Heart left ventricle (tissue), 16 donors: ENCODE results near the gene BLCAP. TPM values are rescaled to one million over a fixed set of nuclear protein-coding genes. Genes with fewer than 3 reads are reported as not detected.

Experiments
- ATAC-seq, 4 donors: fragments of 200-7000 bp; cut with Tn5 transposase; one replicate each; pipeline ENCODE4 v1.9.1; 2020 to 2022; ENCODE audit warnings: moderate library complexity in 4 of 4, mild to moderate bottlenecking in 3 of 4, moderate number of reproducible peaks in 1 of 4
- DNase-seq, 5 donors: peaks; one replicate each; pipeline ENCODE4 v3.0.0-alpha.2; 2020
- H3K27ac ChIP-seq, 12 donors: fragments of 200-600 bp; sonication (generic) in 4 of 12; one replicate each; pipeline versions ENCODE4 v1.5.0 to v1.8.0; 2016 to 2022; ENCODE audit warnings: mild to moderate bottlenecking in 2 of 12
- H3K27me3 ChIP-seq, 9 donors: fragments of 200-600 bp; sonication (generic) in 2 of 9; one replicate each; pipeline versions ENCODE4 v1.5.1 to v1.8.0; 2016 to 2022; ENCODE audit warnings: mild to moderate bottlenecking in 3 of 9
- H3K36me3 ChIP-seq, 9 donors: fragments of 200-600 bp; sonication (generic) in 2 of 9; one replicate each; pipeline versions ENCODE4 v1.5.0 to v1.8.0; 2018 to 2022; ENCODE audit warnings: mild to moderate bottlenecking in 2 of 9
- H3K4me1 ChIP-seq, 12 donors: fragments of 200-600 bp; sonication (generic) in 4 of 12; one replicate each; pipeline versions ENCODE4 v1.5.0 to v1.8.0; 2016 to 2022; ENCODE audit warnings: mild to moderate bottlenecking in 3 of 12
- H3K4me3 ChIP-seq, 12 donors: fragments of 200-600 bp; sonication (generic) in 4 of 12; one replicate each; pipeline versions ENCODE4 v1.5.0 to v1.8.0; 2017 to 2022; ENCODE audit warnings: mild to moderate bottlenecking in 9 of 12, moderate library complexity in 4 of 12
- H3K9me3 ChIP-seq, 12 donors: fragments of 200-600 bp; sonication (generic) in 4 of 12; one replicate each; pipeline versions ENCODE4 v1.5.0 to v1.8.0; 2016 to 2022; ENCODE audit warnings: mild to moderate bottlenecking in 1 of 12
- POLR2A ChIP-seq, 2 donors: fragments of 450-650 bp; IDR thresholded peaks; one replicate each; pipeline ENCODE4 v1.6.1; 2017; ENCODE audit warnings: antibody characterized with exemption in 2 of 2, mild to moderate bottlenecking in 2 of 2, moderate library complexity in 2 of 2
- WGBS, 4 donors: extraction: QIAGEN DNeasy Blood & Tissue Kit in 2 of 4; methylation state at CpG; one replicate each; pipeline versions ENCODE4 v1.1.5 to v1.1.7; 2013 to 2018; 5-methylcytosine and 5-hydroxymethylcytosine counted together
- intact Hi-C, 10 donors: fragments of 100-400 bp; cut with DNase I; formaldehyde crosslinking; loops; one replicate each; pipeline versions ENCODE4 v1.11.1 to v1.14.2; 2022
- polyA plus RNA-seq, 2 donors: library from polyadenylated mRNA; stranded (reverse); fragments of 200-250 nt; gene quantifications; one replicate each; pipeline ENCODE4 v1.2.3, GENCODE V29; 2013
- total RNA-seq, 9 donors: library from RNA; depleted of rRNA in 2 of 9; stranded (reverse); fragments of >200 nt in 2 of 9; fragmentation: NEBNext Ultra II Directional in 3 of 9; extraction: Animal tissue kit (Norgen Biotek cat#: 25700) in 3 of 9; gene quantifications; one replicate each; pipeline versions ENCODE4 v1.1.0 to v1.2.4, GENCODE V29; 2016 to 2023
- TF ChIP-seq, protein P1 (sequence below), 12 donors: fragments of 200-600 bp; sonication (generic) in 4 of 12; IDR thresholded peaks; one replicate each; pipeline versions ENCODE4 v1.5.0 to v1.8.0; 2018 to 2022; ENCODE audit warnings: antibody characterized with exemption in 12 of 12, mild to moderate bottlenecking in 5 of 12
- donor health status: ischemic (EF 13 %, LVEDD 7.1; RV severe dilation, severe dysfunction).
- donor health status: healthy with polysubstance abuse.
- donor health status: DM: no; HTN: yes; CAD: no.
- donor health status: DM: no; HTN: no; CAD: no.
- donor health status: ischemic (EF 25% LVEDD 6.9; RV normal size, moderate dysfunction).
- donor health status: ischemic (EF 25% LVEDD 5.7; RV mildly dilated, moderate dysfunction).
- donor health status: healthy.
- donor health status: DM: yes; HTN: yes; CAD: no.
- donor health status: ischemic (EF 35%, LVEDD 5.7; RV mildly dilated, moderate dysfunction).
- donor health status: nonischemic (EF 11% LVEDD 7.7; RV severe dilation, severe dysfunction).
- donor health status: DM: yes; HTN: yes; CAD: no.
- donor health status: PGD.
- donor health status: ischemic (EF 29% LVEDD 5.4; RV normal size, mild dysfunction).
- donor health status: nonischemic (EF 23%, LVEDD 6.1; RV moderate dilation, normal function).

BLCAP gene
- total and polyA plus RNA-seq, 11 donors = 66.7 to 99.5 (median 81.7) TPM

DNA sequence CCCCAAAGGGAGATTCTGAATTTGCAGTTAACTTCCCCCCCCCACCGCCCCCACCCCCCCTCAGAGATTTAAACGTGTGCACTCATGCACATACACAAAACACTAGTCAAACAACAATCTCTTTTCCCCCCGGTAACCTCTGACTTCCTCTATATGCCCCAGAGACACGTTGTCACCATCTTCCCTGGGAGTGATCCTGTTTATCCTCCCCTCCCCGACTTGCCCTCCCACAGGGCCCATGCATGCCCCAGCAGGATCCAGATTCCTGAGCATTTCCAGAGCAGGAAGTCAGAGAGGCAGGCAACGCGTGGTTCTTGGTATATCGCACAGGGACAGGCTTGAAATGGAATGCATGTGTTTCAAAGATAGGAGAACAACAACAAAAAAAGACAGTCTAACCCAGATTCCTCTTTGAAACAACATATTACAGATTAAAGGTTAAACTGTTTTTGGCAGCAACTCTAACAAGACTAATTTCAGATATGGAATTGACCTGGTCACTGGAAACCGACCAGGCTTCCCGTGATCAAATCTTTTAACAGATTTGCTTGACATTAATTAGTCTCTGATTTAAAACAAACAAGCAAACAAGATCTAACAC lies 1.3 kb downstream of the BLCAP start:
- H3K27ac ChIP-seq = peak overlapping the region; percentile 87 to 100 (median 98)
- TF ChIP-seq POLR2A (IDR thresholded peaks at IDR 0.05) = no peak
- TF ChIP-seq, protein P1, sequence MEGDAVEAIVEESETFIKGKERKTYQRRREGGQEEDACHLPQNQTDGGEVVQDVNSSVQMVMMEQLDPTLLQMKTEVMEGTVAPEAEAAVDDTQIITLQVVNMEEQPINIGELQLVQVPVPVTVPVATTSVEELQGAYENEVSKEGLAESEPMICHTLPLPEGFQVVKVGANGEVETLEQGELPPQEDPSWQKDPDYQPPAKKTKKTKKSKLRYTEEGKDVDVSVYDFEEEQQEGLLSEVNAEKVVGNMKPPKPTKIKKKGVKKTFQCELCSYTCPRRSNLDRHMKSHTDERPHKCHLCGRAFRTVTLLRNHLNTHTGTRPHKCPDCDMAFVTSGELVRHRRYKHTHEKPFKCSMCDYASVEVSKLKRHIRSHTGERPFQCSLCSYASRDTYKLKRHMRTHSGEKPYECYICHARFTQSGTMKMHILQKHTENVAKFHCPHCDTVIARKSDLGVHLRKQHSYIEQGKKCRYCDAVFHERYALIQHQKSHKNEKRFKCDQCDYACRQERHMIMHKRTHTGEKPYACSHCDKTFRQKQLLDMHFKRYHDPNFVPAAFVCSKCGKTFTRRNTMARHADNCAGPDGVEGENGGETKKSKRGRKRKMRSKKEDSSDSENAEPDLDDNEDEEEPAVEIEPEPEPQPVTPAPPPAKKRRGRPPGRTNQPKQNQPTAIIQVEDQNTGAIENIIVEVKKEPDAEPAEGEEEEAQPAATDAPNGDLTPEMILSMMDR (IDR thresholded peaks at IDR 0.05) = no peak
- peak in 2 of 4 donors; percentile 7 to 36 for ATAC-seq
- H3K4me3 ChIP-seq = peak overlapping the region; percentile 76 to 100 (median 94)
- H3K27me3 ChIP-seq = no peaks in the 10 kb centered on the region
- intact Hi-C loops = loop anchor here in 3 of 10 donors (5.0 to 10.0 kb wide), 3 partner anchors 122 to 334 kb away; partner anchors contain the start of gene MANBAL (in 1 of the 3)
- H3K9me3 ChIP-seq = no peaks in the 10 kb centered on the region
- 1 to 4% (median 2%) methylated on average over 10 of the region's 10 CpGs for WGBS, 4 donors
- DNase-seq = peak in 3 of 5 donors; percentile 32 to 44 (median 42)
- no peaks in the 10 kb centered on the region for H3K36me3 ChIP-seq
- H3K4me1 ChIP-seq = peaks cover 3 to 63% (median 48%) of the 10 kb centered on the region in 12 donors

DNA sequence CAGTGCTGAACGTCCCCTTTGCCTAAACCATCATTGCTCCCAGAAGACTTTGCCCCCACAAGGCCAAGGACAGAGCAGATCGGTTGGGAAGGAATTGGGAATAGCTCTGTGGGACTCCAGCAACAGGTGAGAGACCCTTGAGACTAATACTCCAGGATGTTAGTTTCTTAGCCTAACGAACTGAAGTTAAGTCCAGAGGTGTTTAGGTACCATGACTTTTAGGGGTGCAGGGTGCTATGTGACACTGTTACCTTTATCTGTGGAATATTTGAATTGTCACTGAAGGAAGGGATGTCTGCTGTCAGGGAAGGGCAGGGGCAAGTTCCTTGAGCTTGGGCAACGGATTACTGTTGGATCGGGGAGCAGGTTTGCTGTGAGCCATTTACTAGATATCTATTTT lies 1.9 kb downstream of the BLCAP start:
- no peaks in the 10 kb centered on the region for H3K9me3 ChIP-seq
- no peak for DNase-seq
- intact Hi-C loops = loop anchor here in 3 of 10 donors (5.0 to 10.0 kb wide), 3 partner anchors 121 to 334 kb away; partner anchors contain the start of gene MANBAL (in 1 of the 3)
- ATAC-seq = no peak
- 17 to 38% (median 22%) methylated on average over 5 of the region's 5 CpGs for WGBS, 4 donors
- TF ChIP-seq, protein P1 (IDR thresholded peaks at IDR 0.05) = no peak
- TF ChIP-seq POLR2A (IDR thresholded peaks at IDR 0.05) = no peak
- H3K4me3 ChIP-seq = peak overlapping the region in 9 of 12 donors; percentile 76 to 100 (median 99)
- H3K27ac ChIP-seq = peak overlapping the region in 10 of 12 donors; percentile 54 to 99 (median 98)
- H3K4me1 ChIP-seq = peaks cover 3 to 68% (median 49%) of the 10 kb centered on the region in 12 donors
- H3K27me3 ChIP-seq = no peaks in the 10 kb centered on the region
- peaks cover 0 to 4% (median 0%) of the 10 kb centered on the region in 9 donors for H3K36me3 ChIP-seq

DNA sequence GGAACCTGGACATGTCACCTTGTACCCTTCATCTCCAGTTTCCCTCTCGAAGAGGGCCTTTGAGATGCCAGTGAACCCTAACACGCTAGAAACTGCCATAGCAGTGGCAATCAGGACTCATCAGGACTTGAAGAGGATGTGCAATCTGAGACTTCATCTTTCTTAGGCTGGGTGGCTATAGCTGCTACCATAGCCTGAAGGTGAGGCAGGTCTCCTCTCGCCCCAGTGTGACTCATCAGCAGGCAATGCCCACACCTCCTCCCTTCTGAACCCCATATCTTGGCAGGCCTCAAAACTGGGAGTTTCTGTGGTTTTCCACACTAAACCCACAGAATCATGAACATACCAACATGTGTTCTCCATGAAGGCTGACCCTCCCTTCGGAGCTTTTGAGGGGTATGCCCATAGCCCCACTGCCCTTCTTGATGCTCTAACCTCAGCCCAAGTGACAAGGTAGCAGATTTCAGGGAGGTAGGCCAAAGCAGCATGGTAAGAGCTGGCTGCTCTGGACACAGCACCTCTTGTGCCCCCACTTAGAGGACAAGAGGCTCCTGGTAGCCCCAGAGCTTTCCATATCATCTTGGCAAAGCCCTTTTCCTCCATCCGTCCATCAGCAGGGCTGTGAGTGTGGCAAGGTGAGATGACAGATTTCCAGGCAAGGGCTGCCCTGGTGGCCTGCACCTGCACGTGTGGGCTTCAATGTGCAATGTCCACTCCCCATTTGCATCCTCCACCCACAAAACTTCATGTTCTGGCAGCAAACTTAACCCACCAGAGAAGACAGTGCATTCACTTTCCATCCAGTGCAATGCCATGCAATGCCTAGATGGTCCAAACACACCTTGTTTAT lies 2.6 kb downstream of the BLCAP start:
- WGBS, 4 donors = 42 to 64% (median 55%) methylated on average over 6 of the region's 6 CpGs
- DNase-seq (no peak), ATAC-seq (no peak)
- intact Hi-C loops = loop anchor here in 3 of 10 donors (5.0 to 10.0 kb wide), 3 partner anchors 120 to 333 kb away; partner anchors contain the start of gene MANBAL (in 1 of the 3)
- TF ChIP-seq, protein P1 (IDR thresholded peaks at IDR 0.05) = no peak
- TF ChIP-seq POLR2A (IDR thresholded peaks at IDR 0.05) = no peak
- no peaks in the 10 kb centered on the region for H3K27me3 ChIP-seq
- H3K27ac ChIP-seq = peak overlapping the region in 5 of 12 donors; percentile 5 to 99 (median 87)
- H3K9me3 ChIP-seq = no peaks in the 10 kb centered on the region
- H3K4me1 ChIP-seq = peaks cover 3 to 76% (median 53%) of the 10 kb centered on the region in 12 donors
- peaks cover 0 to 6% (median 0%) of the 10 kb centered on the region in 9 donors for H3K36me3 ChIP-seq
- H3K4me3 ChIP-seq = peak overlapping the region in 4 of 12 donors; percentile 76 to 90 (median 84)
